HepG2 (cell line): ENCODE results near the gene CCNI2. TPM values are rescaled to one million over a fixed set of nuclear protein-coding genes. Genes with fewer than 3 reads are reported as not detected.
A peak's percentile ranks its signal among the peaks of the same experiment; 100 is the strongest.

Source experiments
- ATAC-seq: fragments of 200-7000 bp; cut with Tn5 transposase; 3 replicates; pipeline ENCODE4 v1.9.1; 2020; ENCODE audit warnings: mild to moderate bottlenecking, moderate library complexity
- BruUV-seq: library from RNA; stranded (reverse); fragments of 400-500 nt; replicated peaks from 2 replicates; lab custom pipeline; 2021; lab: Mats Ljungman, UMichigan
- CTCF ChIA-PET: fragments of 300-600 bp; formaldehyde crosslinking; extraction: SDS; loops from one replicate; lab custom pipeline; 2021; ENCODE audit warnings: low total read pairs, inconsistent platforms, low intra/inter-chr PET ratio; lab: Yijun Ruan, JAX
- POLR2A ChIA-PET: fragments of 350-600 bp; sonication (Branson Sonifier 250); formaldehyde crosslinking; loops from one replicate; lab custom pipeline; 2020; ENCODE audit warnings: antibody characterized with exemption, inconsistent platforms; lab: Yijun Ruan, JAX
- DNase-seq: peaks from one replicate; pipeline ENCODE4 v3.0.0-alpha.2; 2015; ENCODE audit warnings: low spot score
- FAIRE-seq: peaks from 3 replicates; lab custom pipeline; 2011; peaks lifted over from hg19 to GRCh38; lab: Jason Lieb, UNC
- H2AFZ ChIP-seq: one replicate; pipeline ENCODE4 v1.6.1; 2011; ENCODE audit warnings: low read length, inconsistent platforms
- H3K27ac ChIP-seq: fragments of 300-600 bp; 3 replicates; pipeline ENCODE4 v1.8.0; 2011; ENCODE audit warnings: mixed run types, mild to moderate bottlenecking, mixed read lengths, low read length, inconsistent platforms; ENCODE audit not compliant: insufficient read depth; ENCODE audit errors: extremely low read length
- H3K27me3 ChIP-seq, 2 experiments: fragments of 200-600 bp in 1 of 2; 2 replicates in 1 of 2; 3 replicates in 1 of 2; pipeline versions ENCODE4 v1.6.0 to v1.8.0; 2011; ENCODE audit warnings: low read length in 2 of 2, mild to moderate bottlenecking in 2 of 2, moderate library complexity in 2 of 2, inconsistent platforms in 1 of 2; ENCODE audit not compliant: insufficient read depth in 2 of 2, control insufficient read depth in 1 of 2
- H3K36me3 ChIP-seq, 2 experiments: fragments of 200-600 bp in 1 of 2; replicated peaks in 1 of 2; 2 replicates in 1 of 2; 3 replicates in 1 of 2; pipeline versions ENCODE4 v1.5.1 to v1.8.0; 2011; ENCODE audit warnings: low read length in 2 of 2, inconsistent platforms in 1 of 2; ENCODE audit not compliant: insufficient read depth in 2 of 2, control insufficient read depth in 1 of 2
- H3K4me1 ChIP-seq: 2 replicates; pipeline ENCODE4 v1.5.1; 2012; ENCODE audit warnings: low read length, inconsistent platforms; ENCODE audit not compliant: insufficient read depth
- H3K4me2 ChIP-seq: 2 replicates; pipeline ENCODE4 v1.6.0; 2011; ENCODE audit warnings: low read depth, low read length, inconsistent platforms
- H3K4me3 ChIP-seq, 3 experiments: fragments of 200-600 bp in 1 of 3; sonication (generic), shearing (Covaris generic) in 1 of 3; replicated peaks in 1 of 3; 2 replicates each; pipeline ENCODE4 v1.5.1; 2011 to 2016; ENCODE audit warnings: low read length in 3 of 3, inconsistent platforms in 2 of 3, low read depth in 2 of 3, mild to moderate bottlenecking in 2 of 3, control low read depth in 1 of 3, mixed read lengths in 1 of 3; ENCODE audit not compliant: insufficient read depth in 1 of 3
- H3K79me2 ChIP-seq: one replicate; pipeline ENCODE4 v1.6.1; 2011; ENCODE audit warnings: low read length, inconsistent platforms; ENCODE audit not compliant: insufficient read depth
- H3K9ac ChIP-seq: 2 replicates; pipeline ENCODE4 v1.6.0; 2011; ENCODE audit warnings: mild to moderate bottlenecking, low read depth, low read length, inconsistent platforms; ENCODE audit not compliant: insufficient read depth
- H3K9me3 ChIP-seq: 2 replicates; pipeline ENCODE4 v1.5.1; 2012; ENCODE audit warnings: mild to moderate bottlenecking, low read length
- H4K20me1 ChIP-seq: 2 replicates; pipeline ENCODE4 v1.6.0; 2011; ENCODE audit warnings: inconsistent platforms, mild to moderate bottlenecking, low read length, moderate library complexity; ENCODE audit not compliant: insufficient read depth
- BCL6 ChIP-seq: IDR thresholded peaks from 2 replicates; pipeline ENCODE4 v1.6.1; 2016; ENCODE audit warnings: missing genetic modification reagents, missing compliant biosample characterization
- DRAP1 ChIP-seq: IDR thresholded peaks from 2 replicates; pipeline ENCODE4 v1.6.1; 2016; ENCODE audit warnings: missing genetic modification reagents, missing compliant biosample characterization
- ERF ChIP-seq: IDR thresholded peaks from 2 replicates; pipeline ENCODE4 v1.6.1; 2018; ENCODE audit warnings: missing biosample characterization, missing genetic modification reagents
- GATAD2A ChIP-seq: IDR thresholded peaks from 2 replicates; pipeline ENCODE4 v1.6.1; 2016
- JUND ChIP-seq: sonication (generic); formaldehyde crosslinking; IDR thresholded peaks from 2 replicates; pipeline ENCODE4 v1.8.0; 2022; ENCODE audit warnings: mild to moderate bottlenecking, missing genetic modification reagents
- POLR2A ChIP-seq, 2 experiments: IDR thresholded peaks; 2 replicates each; pipeline ENCODE4 v1.6.1; 2011; ENCODE audit warnings: low read depth in 2 of 2, low read length in 2 of 2, mild to moderate bottlenecking in 1 of 2, moderate library complexity in 1 of 2; ENCODE audit not compliant: insufficient read depth in 1 of 2
- RXRA ChIP-seq: sonication (generic); formaldehyde crosslinking; IDR thresholded peaks from 2 replicates; pipeline ENCODE4 v1.5.1; 2020; ENCODE audit warnings: missing genetic modification reagents
- SAP130 ChIP-seq: IDR thresholded peaks from 2 replicates; pipeline ENCODE4 v1.6.1; 2016; ENCODE audit warnings: low read depth
- SIN3A ChIP-seq: IDR thresholded peaks from 2 replicates; pipeline ENCODE4 v1.6.1; 2011; ENCODE audit warnings: low read depth, mild to moderate bottlenecking, control low read depth, low read length, borderline replicate concordance
- SNRNP70 ChIP-seq: fragments of 200-400 bp; formaldehyde crosslinking; IDR thresholded peaks from 2 replicates; pipeline ENCODE4 v1.6.1; 2017; ENCODE audit warnings: mild to moderate bottlenecking, low read depth, low read length, moderate library complexity
- TP53 ChIP-seq: sonication (generic); formaldehyde crosslinking; conservative IDR thresholded peaks from 2 replicates; pipeline ENCODE4 v1.4.0; 2020; ENCODE audit warnings: missing genetic modification reagents
- XRCC5 ChIP-seq: fragments of 200-400 bp; formaldehyde crosslinking; optimal IDR thresholded peaks from 2 replicates; pipeline ENCODE3; 2017; ENCODE audit warnings: mild to moderate bottlenecking, low read length
- ZBTB7B ChIP-seq: sonication (generic); formaldehyde crosslinking; IDR thresholded peaks from 2 replicates; pipeline ENCODE4 v1.4.0; 2020; ENCODE audit warnings: missing genetic modification reagents
- ZFX ChIP-seq: sonication (generic); formaldehyde crosslinking; IDR thresholded peaks from 2 replicates; pipeline ENCODE4 v1.4.0; 2020; ENCODE audit warnings: mild to moderate bottlenecking, low read depth, missing genetic modification reagents, moderate library complexity
- ZMYM4 ChIP-seq: sonication (generic); formaldehyde crosslinking; IDR thresholded peaks from 2 replicates; pipeline ENCODE4 v1.8.1; 2023; ENCODE audit warnings: mild to moderate bottlenecking, missing genetic modification reagents
- ZNF264 ChIP-seq: sonication (generic); formaldehyde crosslinking; IDR thresholded peaks from 2 replicates; pipeline ENCODE4 v1.4.0; 2020; ENCODE audit warnings: missing genetic modification reagents
- ZNF619 ChIP-seq: sonication (generic); formaldehyde crosslinking; IDR thresholded peaks from 2 replicates; pipeline ENCODE4 v1.4.0; 2020; ENCODE audit warnings: mild to moderate bottlenecking, missing genetic modification reagents
- WGBS: methylation state at CpG from one replicate; pipeline ENCODE4 v1.1.6; 2017; ENCODE audit warnings: low lambda C conversion rate; 5-methylcytosine and 5-hydroxymethylcytosine counted together
- in situ Hi-C: cut with HindIII; loops from 2 replicates; pipeline ENCODE4 v1.10.0; 2017; ENCODE audit warnings: low pct_unique_long_range_greater_than_20kb; ENCODE audit not compliant: extremely low pct_ligation_motif_present
- intact Hi-C: fragments of 100-400 bp; cut with micrococcal nuclease; formaldehyde crosslinking; loops from one replicate; pipeline ENCODE4 v1.10.0; 2022; ENCODE audit not compliant: unreplicated experiment
- polyA plus RNA-seq, 8 experiments: library from polyadenylated mRNA; depleted of rRNA in 3 of 8; stranded (reverse) in 7 of 8; unstranded in 1 of 8; fragments of >200 nt; fragmentation: Illumina TruSeq in 4 of 8; extraction: Trizol in 4 of 8; gene quantifications; 2 replicates each; pipeline versions ENCODE4 v1.2.1 to v1.2.3, GENCODE V29; 2011 to 2016; ENCODE audit warnings: low read depth in 4 of 8, missing spikeins in 1 of 8, mixed read lengths in 1 of 8; ENCODE audit not compliant: insufficient read depth in 1 of 8
- total RNA-seq, 5 experiments: library from RNA; depleted of rRNA; stranded (reverse); fragments of >200 nt; fragmentation: Illumina TruSeq; extraction: Trizol; gene quantifications; 2 replicates each; pipeline ENCODE4 v1.2.3, GENCODE V29; 2016; ENCODE audit warnings: low read depth in 1 of 5
- TF ChIP-seq, protein P1 (sequence below): sonication (generic); formaldehyde crosslinking; IDR thresholded peaks from 2 replicates; pipeline ENCODE4 v1.5.1; 2020; ENCODE audit warnings: mild to moderate bottlenecking, missing genetic modification reagents, moderate library complexity
- TF ChIP-seq, protein P2 (sequence below): sonication (generic); formaldehyde crosslinking; IDR thresholded peaks from 2 replicates; pipeline ENCODE4 v1.4.0; 2020; ENCODE audit warnings: mild to moderate bottlenecking, missing genetic modification reagents

Gene CCNI2
- total and polyA plus RNA-seq, 2 of the 13 experiments (the other 11 are each of a cell fraction or from before 2014, with no cell fraction given) = not detected

- DNase-seq (peak; percentile 90), FAIRE-seq (peak; percentile 74), ATAC-seq (peak; percentile 83)
- Histone ChIP-seq H3K4me3 (peak overlapping the region in 1 of 3 experiments; percentile 49; a peak in 1 of 6 replicates), H2AFZ (no peak overlapping the region), H3K27me3 (no peaks in the 10 kb centered on the region), H3K79me2 (peaks cover 68% of the 10 kb centered on the region), H3K9ac (peak overlapping the region; percentile 51), H3K4me2 (peak overlapping the region; percentile 47), H3K9me3 (no peaks in the 10 kb centered on the region), H3K36me3 (peaks cover 1 to 4% of the 10 kb centered on the region in 2 experiments; a peak in 1 of 5 replicates), H3K27ac (peak overlapping the region; percentile 71), H4K20me1 (no peaks in the 10 kb centered on the region), H3K4me1 (peaks cover 57% of the 10 kb centered on the region)
- ChIA-PET CTCF (no interaction called here), POLR2A (interaction anchor here (0.7 to 1.9 kb wide), 3 partner anchors 36 to 49 kb away, joined by 3 to 14 read pairs (median 6); no protein-coding TSS in a partner anchor)
- WGBS = 16% methylated on average over 4 of the region's 8 CpGs
- in situ Hi-C loops (loop anchor here (5.0 kb wide), 1 partner anchor 46 kb away; no protein-coding TSS in a partner anchor), intact Hi-C loops (loop anchor here (1.0 to 2.0 kb wide), 3 partner anchors 35 to 49 kb away; partner anchors contain the start of gene KIF3A)
- no TSS peak for BruUV-seq
- TF ChIP-seq GATAD2A (peak; percentile 32; the same call in 1 of the 2 replicates), TP53 (CRISPR knock-in tag) (no peak), POLR2A (IDR thresholded peaks at IDR 0.05; ENCODE audit: insufficient read depth in 1 of 2, low read depth in 2 of 2, low read length in 2 of 2) (peak in 1 of 2 experiments; percentile 44; a peak in 1 of 4 replicates), RXRA (CRISPR knock-in tag) (0 out of 2 replicates have a peak, but pooled peaks have one; percentile 25), ZFX (CRISPR knock-in tag) (peak; percentile 64; the same call in 1 of the 2 replicates), XRCC5 (no peak), ZNF264 (peak; percentile 61; the same call in 1 of the 2 replicates), BCL6 (CRISPR knock-in tag) (peak; percentile 23; the same call in 1 of the 2 replicates), ZBTB7B (CRISPR knock-in tag) (no peak), SAP130 (CRISPR knock-in tag) (peak; percentile 38; the same call in 1 of the 2 replicates), JUND (CRISPR knock-in tag) (no peak), ZMYM4 (CRISPR knock-in tag) (peak; percentile 37; the same call in 1 of the 2 replicates), SNRNP70 (no peak), ZNF619 (CRISPR knock-in tag) (no peak), DRAP1 (CRISPR knock-in tag) (peak; percentile 73), ERF (CRISPR knock-in tag) (0 out of 2 replicates have a peak, but pooled peaks have one; percentile 34), SIN3A (0 out of 2 replicates have a peak, but pooled peaks have one; percentile 24)
- TF ChIP-seq, protein P1, sequence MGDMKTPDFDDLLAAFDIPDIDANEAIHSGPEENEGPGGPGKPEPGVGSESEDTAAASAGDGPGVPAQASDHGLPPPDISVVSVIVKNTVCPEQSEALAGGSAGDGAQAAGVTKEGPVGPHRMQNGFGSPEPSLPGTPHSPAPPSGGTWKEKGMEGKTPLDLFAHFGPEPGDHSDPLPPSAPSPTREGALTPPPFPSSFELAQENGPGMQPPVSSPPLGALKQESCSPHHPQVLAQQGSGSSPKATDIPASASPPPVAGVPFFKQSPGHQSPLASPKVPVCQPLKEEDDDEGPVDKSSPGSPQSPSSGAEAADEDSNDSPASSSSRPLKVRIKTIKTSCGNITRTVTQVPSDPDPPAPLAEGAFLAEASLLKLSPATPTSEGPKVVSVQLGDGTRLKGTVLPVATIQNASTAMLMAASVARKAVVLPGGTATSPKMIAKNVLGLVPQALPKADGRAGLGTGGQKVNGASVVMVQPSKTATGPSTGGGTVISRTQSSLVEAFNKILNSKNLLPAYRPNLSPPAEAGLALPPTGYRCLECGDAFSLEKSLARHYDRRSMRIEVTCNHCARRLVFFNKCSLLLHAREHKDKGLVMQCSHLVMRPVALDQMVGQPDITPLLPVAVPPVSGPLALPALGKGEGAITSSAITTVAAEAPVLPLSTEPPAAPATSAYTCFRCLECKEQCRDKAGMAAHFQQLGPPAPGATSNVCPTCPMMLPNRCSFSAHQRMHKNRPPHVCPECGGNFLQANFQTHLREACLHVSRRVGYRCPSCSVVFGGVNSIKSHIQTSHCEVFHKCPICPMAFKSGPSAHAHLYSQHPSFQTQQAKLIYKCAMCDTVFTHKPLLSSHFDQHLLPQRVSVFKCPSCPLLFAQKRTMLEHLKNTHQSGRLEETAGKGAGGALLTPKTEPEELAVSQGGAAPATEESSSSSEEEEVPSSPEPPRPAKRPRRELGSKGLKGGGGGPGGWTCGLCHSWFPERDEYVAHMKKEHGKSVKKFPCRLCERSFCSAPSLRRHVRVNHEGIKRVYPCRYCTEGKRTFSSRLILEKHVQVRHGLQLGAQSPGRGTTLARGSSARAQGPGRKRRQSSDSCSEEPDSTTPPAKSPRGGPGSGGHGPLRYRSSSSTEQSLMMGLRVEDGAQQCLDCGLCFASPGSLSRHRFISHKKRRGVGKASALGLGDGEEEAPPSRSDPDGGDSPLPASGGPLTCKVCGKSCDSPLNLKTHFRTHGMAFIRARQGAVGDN (CRISPR knock-in tag) = peak; percentile 59
- TF ChIP-seq, protein P2, sequence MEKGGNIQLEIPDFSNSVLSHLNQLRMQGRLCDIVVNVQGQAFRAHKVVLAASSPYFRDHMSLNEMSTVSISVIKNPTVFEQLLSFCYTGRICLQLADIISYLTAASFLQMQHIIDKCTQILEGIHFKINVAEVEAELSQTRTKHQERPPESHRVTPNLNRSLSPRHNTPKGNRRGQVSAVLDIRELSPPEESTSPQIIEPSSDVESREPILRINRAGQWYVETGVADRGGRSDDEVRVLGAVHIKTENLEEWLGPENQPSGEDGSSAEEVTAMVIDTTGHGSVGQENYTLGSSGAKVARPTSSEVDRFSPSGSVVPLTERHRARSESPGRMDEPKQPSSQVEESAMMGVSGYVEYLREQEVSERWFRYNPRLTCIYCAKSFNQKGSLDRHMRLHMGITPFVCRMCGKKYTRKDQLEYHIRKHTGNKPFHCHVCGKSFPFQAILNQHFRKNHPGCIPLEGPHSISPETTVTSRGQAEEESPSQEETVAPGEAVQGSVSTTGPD (CRISPR knock-in tag) = peak; percentile 66; the same call in 1 of the 2 replicates
Measured at GRCh38 chr5:132771503-132771998, 24.3 kb downstream of the CCNI2 start.
